ENCODE measurements around the gene CCDC85B. TPM values are rescaled to one million over a fixed set of nuclear protein-coding genes. Genes with fewer than 3 reads are reported as not detected.
"Not testable (repeated sequence)": the region's sequence is repeated elsewhere in the genome, so short reads cannot be mapped to it uniquely, and the experiment has no call there.

Gene CCDC85B
- 43.7 and 61.0 TPM in 2 replicates for total RNA-seq (2014; rRNA removed; shearing (Covaris generic))

DNA sequence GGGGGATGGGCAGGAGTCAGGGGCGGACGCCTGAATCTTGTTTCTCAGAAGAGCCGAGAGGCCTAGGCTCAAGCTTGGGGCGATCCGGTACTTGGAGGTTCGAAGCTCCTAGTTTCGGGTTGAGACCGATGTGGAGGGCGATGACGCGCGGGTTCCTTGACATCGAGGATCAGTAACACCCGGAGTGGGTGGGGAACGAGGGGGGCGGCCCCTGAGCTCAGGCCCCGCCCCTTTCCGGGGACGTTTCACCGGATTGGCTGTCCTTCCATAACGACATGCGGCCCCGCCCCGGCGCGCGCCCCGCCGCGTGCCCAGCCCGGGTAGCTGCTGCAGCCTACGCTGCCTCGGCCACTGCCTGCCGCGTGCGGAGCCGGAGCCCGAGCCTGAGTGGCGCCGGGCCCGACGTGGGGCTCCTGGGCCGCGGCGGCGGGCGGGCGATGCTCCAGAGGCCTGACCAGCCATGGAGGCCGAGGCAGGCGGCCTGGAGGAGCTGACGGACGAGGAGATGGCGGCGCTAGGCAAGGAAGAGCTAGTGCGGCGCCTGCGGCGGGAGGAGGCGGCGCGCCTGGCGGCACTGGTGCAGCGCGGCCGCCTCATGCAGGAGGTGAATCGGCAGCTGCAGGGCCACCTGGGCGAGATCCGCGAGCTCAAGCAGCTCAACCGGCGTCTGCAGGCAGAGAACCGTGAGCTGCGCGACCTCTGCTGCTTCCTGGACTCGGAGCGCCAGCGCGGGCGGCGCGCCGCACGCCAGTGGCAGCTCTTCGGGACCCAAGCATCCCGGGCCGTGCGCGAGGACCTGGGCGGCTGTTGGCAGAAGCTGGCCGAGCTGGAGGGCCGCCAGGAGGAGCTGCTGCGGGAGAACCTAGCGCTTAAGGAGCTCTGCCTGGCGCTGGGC is at the start of gene CCDC85B:
TSS of gene CCDC85B (plus strand) at position 350 of the 895 bp plus-strand sequence. CDS start at position 461, 111 bp downstream.
- DNase-seq (ENCODE audit: low read depth) = peak; percentile 98

DNA sequence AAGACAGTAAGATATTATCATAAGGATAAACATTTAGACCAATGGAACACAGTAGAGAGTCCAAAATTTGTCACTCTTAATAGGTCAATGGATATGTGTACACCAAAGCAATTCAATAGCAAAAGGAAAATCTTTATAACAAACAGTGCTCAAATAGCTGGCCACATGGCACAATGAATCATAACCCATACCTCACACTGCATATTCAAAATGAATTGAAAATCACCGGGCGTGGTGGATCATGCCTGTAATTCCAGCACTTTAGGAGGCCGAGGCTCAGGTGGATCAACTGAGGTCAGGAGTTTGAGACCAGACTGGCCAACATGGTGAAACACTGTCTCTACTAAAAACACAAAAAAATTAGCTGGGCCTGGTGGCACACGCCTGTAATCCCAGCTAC is 48.3 kb upstream of the CCDC85B start:
- DNase-seq (ENCODE audit: low read depth) = no peak

DNA sequence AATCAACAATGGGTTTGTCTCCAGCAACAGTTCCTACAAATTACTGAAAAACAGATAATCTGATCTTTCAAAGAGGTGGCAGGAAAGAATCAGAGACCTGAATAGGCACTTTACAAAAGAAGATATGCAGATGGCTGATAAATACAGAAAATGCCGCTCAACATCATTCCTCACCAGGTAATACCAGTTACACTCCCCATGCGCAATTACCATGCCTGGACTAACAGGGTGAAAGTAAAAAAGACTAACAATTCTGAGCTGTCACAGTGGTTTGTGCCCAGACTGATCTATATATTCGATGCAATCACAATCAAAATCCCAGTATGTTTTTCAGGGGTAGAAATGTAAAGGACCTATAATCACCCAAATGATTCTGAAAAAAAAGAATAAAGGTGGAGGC is 46.7 kb upstream of the CCDC85B start:
- DNase-seq (ENCODE audit: low read depth) = no peak

DNA sequence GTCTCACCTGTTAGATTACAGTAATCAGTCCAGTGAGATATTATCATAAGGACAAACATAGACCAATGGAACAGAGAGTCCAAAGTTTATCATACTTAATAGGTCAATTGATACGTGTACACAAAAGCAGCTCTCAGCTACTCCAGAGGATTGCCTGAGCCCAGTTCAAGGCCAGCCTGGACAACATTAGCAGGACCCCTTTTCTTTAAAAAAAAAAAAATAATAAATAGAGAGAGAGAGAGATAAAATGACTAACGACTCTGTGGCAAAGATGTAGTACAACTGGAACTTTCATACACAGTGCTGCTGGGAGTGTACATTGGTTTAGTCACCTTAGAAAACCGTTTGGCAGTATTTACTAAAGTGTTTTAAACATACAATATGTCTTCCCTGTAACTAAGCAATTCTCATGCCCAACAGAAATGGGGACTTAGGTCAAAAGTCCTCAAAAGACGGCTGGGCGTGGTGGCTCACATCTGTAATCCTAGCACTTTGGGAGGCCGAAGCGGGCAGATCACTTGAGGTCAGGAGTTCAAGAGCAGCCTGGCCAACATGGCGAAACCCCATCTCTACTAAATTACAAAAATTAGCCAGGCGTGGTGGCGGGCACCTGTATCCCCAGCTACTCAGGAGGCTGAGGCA is 46.1 kb upstream of the CCDC85B start:
- no peak for DNase-seq (ENCODE audit: low read depth)

DNA sequence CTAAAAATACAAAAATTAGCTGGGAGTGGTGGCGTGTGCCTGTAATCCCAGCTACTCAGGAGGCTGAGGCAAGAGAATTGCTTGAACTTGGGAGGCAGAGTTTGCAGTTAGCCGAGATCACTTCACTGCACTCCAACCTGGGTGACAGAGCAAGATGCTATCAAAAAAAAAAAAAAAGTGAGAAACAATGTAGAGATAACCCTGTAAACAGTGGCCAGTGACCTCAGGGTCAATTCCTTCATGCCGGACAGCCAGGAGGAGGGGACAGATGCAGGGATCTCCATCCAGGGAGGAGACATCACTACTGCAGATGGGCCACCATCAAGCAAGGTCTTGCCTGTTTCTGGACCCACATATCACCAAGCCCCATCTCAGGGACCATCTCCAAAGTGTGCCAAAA is 42.7 kb upstream of the CCDC85B start:
- no peak for DNase-seq (ENCODE audit: low read depth)

DNA sequence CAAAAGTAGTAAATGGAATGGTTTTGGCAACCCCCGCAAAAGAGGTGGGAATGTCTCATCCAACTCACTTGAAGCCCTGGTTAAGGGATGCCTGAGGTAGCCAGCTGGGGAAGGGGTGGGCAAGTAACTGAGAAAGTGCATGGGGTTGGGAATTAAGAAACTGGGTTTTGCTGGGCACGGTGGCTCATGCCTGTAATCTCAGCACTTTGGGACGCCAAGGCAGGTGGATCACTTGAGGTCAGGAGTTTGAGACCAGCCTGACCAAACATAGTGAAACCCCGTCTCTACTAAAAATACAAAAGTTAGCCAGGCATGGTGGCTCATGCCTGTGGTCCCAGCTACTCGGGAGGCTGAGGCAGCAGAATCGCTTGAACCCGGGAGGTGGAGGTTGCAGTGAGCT is 41.8 kb upstream of the CCDC85B start:
- not testable (repeated sequence) for DNase-seq (ENCODE audit: low read depth)

DNA sequence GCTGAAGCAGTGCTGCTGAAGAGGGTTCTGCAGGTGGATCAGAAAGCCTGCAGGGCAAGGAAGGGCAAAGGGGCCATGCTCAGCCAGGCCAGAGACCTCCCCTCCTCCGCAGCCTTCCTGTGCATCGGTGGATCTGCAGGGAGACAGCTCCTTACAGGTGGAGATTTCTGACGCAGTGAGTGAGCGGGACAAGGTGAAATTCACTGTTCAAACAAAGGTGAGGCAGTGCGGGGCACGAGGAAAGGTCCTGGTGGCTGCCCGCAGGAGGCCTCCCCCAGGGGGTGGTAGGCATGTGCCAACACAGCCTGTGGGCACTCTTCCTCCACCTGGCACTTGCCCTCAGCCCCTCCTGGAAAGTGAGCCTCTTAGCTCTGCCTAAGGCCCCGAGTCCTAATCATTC is 41.1 kb upstream of the CCDC85B start:
- no peak for DNase-seq (ENCODE audit: low read depth)

DNA sequence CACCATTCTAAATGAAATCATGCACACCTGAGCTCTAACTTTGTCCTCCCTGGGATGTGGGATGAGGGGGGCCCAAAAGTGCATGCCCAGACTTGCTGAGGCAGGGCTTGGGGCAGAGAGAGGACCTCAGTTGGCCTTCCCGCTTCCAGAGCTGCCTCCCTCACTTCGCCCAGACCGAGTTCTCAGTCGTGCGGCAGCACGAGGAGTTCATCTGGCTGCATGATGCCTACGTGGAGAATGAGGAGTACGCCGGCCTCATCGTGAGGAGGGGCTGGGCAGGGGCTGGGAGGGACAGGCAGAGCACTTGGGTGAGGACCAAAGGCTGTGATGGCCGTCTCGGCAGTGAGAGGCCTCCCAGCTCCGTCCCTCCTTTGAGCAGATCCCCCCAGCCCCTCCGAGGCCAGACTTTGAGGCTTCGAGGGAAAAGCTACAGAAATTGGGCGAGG is 40.7 kb upstream of the CCDC85B start:
- DNase-seq (ENCODE audit: low read depth) = no peak

DNA sequence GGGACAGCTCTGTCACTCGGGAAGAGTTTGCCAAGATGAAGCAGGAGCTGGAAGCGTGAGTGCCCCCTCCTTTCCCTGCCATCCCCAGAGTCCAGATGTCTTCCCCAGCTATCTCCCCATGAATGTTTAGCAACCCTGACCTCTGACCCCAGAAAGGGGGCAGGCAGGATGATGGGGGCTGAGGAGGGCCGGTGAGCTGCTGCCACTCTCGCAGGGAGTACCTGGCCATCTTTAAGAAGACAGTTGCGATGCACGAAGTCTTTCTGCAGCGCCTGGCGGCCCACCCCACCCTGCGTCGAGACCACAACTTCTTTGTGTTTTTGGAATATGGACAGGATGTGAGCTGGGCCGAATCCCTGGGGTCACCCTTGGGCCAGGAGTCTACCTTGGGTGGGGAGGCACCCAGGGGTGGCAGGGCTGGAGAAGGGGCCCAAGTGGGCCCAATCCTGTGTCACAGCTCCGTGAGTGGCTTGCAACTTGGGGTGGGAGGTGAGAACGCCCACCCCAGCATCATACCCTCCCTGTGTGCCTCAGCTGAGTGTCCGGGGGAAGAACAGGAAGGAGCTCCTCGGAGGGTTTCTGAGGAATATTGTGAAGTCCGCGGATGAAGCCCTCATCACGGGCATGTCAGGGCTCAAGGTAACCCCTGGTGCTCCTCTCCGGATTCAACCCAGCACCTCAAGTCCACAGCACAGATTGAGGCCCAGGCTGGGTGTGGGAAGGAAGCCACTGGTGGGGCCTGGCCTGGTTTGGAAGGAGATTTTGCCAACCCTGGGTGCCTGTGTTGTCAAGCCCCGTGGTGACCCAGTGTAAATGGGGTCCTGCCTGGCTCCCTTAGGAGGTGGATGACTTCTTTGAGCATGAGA is 40.0 kb upstream of the CCDC85B start:
- DNase-seq (ENCODE audit: low read depth) = no peak

DNA sequence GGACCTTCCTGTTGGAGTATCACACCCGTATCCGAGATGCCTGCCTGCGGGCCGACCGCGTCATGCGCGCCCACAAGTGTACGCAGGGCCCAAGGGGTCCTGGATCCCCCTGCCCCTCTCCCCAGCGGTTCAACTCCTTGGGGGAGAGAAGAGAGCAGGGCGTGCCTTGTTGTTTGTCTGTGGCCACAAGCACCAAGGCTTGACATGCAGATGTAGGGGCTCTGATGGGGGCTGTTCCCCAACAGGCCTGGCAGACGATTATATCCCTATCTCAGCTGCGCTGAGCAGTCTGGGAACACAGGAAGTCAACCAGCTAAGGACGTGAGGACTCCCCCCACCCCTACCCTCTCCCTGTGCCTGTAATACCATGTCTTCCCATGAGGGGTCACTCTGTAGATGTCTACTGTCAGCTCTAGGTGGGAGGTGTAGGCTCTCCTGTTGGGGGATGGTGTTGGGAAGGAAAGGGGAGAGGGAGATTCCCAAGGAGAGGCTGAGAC is 39.3 kb upstream of the CCDC85B start:
- DNase-seq (ENCODE audit: low read depth) = peak; percentile 54

DNA sequence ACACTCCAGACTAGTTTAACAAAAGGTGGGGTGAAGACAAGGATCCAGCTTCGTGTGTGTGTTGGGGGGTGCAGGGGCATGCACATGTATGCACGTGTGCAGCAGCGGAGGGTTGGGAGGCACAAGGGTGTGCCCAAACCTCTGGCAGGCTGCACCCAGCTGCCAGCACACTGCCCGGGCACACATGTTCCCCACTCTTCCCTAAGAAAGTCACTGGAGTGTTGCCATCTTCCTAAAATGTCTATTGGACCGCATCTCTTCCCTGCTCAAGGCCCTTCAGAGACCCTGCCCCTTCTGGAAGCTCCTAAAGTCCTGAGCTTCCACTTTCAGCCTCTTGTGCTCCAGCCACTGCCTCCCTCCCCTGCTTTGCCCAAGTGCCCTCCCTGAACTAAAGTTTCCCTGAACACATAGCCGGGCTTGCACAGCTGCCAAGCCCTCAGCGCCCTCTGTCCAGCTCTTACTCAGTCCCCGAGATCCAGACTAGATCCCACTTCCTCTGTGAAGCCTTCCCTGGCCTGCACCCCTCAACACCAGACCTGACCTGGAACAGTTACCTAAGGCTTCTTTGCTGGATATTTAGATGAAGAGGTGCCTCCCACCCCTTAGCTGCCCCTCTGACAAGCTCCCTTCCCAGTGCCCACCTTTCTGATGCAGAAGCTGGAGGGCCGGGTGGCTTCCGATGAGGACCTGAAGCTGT is 38.5 kb upstream of the CCDC85B start:
- no peak for DNase-seq (ENCODE audit: low read depth)

DNA sequence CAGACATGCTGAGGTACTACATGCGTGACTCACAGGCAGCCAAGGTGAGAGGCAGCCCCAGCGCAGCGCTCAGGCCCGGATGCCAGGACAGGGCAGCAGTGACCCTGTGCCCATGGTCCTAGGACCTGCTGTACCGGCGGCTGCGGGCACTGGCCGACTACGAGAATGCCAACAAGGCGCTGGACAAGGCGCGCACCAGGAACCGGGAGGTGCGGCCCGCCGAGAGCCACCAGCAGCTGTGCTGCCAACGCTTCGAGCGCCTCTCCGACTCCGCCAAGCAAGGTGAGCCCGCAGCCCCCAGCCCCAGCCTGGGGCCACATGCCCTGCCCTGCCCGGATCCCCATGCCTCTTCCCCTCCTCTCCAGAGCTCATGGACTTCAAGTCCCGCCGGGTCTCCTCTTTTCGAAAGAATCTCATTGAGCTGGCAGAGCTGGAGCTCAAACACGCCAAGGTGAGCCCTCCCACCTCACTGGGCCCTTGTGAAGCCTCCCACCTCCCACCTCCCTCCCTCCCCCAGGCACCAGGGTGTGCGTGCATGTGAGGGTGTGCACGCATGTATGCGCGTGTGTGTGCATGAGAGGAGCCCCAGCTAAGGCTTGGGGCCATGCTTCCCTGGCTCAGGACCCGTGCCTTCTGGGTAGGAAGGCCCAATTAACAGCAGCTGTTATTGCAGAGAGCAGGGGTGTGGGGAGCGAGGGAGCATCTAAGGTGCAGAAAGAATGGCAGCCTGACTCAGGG is 37.8 kb upstream of the CCDC85B start:
- no peak for DNase-seq (ENCODE audit: low read depth)

DNA sequence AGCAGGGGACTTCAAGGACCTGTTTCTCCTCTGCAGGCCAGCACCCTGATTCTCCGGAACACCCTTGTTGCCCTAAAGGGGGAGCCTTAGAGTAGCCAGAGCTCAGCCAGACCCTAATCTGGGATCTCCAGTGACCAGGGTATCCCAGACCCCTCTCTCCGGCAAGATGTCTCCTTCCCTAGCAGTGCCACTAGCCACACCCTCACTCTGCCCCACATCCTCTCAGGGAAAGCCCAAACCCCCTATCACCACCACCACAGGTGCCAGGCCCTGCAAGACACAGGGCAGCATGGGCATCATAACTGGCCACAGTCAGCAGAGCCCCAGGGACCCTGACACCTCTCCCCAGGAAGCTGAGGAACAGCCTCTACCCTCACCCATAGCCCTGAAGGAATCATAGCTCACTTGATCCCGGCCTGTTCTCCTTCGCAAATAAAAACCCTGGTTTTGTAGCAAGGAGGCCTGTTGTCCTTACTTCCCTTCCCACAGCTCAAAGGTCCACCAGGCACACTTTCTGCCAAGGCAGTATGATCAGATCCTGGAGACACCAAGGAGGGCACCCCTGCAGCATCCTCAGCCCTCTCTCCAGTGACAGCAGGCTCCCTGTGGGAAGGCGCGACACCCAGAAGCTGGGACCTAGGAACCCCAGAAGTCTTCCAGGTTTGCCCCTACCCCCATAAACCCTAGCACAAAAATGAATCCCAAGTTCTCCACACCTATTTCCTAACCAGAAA is 37.1 kb upstream of the CCDC85B start:
- DNase-seq (ENCODE audit: low read depth) = no peak

DNA sequence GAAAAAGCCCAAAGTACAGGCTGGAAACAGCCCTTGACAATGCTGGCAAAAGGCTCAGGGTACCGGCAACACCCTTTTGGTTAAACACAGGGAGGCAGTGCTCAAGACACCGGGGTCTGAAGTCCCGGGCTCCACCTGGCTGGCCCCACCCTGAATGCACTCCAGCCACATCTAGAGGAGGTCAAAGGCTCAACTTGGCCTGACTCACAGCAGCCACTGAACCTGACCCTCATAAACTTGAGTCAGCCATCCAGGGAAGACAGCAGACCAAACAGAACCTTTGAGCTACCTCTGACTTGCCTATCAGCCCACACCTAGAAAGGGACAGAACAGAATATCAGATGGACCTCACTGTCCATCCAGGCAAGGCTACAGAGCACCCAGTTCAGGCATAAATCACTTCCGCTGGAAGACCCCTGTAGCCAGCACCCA is 36.3 kb upstream of the CCDC85B start:
- no peak for DNase-seq (ENCODE audit: low read depth)

DNA sequence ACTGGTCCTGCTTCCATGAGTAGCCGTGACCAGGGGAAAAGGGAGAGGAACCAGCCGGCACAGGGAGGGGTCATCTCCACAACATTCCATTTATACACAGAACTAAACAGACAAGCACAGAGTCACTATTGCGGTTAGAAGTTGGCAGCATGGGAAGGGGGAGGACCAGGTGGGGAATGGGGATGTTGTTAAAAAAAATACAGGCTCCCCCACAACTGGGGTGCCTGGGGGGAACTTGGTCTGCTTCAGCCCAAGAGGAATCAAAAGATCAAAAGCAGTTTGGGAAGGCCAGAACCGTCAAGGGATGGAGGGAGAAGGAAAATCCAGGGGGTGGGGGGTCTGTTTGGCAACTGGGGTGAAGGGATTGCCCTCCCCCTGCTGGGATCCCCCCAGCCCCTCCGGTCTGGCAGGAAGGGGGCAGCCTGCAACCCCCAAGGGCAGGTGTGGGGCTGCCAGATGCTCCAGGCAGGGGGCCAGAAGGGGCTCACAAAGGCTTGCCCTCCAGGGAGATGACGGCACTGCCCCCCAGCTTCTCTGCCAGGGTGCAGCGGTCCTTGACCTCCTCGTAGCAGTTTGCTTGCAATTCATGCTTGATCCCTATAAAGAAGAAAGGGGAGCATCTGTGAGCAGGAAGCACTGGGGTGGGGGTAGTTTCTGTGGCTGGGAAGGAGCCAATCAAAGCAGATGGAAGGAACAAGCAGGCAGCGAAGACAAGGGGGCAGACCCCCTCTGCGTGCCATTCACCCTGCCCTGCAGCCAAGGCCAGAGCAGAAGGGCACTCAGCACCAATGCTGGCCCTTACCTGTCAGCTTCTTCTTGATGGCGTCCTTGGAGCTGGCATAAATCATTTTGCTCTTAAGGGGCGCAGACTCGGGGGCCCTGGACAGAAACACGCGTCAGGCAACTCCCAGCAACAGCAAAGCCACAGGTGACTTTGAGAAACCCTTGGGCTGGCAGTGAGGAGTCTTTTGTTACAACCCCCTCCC is 35.3 kb upstream of the CCDC85B start:
- no peak for DNase-seq (ENCODE audit: low read depth)

DNA sequence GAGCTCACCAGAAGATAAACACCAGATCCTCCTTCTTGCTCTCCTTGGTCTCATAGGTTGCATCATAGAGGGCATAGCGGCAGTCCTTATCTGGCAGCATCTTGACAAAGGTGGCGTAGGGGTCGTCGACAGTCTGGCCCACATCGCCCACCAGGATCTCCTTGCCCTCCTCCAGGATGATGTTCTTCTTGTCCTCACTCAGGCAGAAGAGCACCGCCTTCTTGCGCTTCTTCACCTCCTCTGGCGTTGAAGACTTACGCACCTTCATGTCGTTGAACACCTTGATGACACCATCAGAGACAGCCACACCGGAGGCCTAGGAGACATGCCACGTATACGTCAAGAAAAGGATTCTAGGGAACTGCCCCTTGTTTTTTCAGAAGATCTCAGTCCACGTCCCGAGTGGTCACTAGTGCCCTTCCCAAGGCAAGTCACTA is 34.5 kb upstream of the CCDC85B start:
- no peak for DNase-seq (ENCODE audit: low read depth)

DNA sequence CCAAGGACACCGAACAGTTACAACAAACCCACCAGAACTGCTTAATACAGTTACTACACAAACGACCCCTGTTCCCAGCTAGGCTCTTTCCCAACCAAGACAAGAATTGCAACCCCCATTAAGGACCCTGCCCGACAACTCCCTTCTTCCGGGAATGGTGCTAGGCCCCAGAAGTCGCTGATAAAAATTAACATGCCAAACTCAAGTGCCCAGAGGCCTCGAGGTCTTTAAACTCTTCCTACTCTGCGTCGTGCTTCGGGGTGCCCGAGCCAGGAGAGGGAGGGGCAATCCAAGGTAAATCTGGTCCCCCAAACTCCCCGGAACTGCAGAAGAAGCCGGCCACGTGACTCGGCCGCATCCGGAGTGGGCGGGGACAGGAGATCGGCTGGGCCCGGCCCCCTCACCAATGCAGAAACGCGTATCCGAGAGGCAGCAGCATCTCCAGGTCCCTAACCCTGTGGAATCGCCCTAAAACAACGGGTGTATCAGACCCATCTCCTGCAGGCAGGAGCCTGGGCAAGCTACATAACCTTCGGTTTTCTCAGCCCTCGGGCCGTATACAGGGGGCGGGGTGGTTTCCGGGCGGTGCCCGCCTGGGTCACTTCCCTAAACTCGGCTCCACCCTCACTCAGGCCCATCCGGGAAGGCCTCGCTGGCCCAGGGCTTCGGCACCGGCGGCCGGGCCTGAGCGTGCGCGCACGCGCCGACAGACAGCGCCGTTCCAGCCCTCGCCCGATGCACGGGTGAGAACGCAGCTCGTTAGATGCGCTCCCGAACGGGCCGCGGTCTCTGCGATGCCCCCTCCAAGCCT is 33.6 kb upstream of the CCDC85B start:
- DNase-seq (ENCODE audit: low read depth) = peak; percentile 80

DNA sequence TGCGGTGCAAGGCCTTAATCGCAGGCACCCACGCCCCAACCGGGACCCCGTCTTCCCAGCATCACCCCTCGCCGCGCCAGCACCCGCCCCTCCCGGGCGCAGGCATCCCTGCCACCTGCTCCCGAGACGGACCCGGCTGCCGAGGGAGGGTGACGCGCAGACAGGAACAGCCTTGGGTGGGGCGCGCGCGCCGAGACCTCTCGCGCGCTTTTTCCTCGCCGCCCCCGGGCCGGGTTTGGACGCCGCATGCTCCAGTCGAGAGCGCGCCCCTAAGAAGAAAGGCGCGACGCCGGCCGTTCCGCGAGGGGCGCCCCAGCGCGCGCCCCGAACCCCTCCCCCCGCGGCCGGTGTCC is 33.0 kb upstream of the CCDC85B start:
- DNase-seq (ENCODE audit: low read depth) = no peak
